ENCODE data around the gene ECE1.

GRCh38 chr1:21289700-21290545 lies at the start of gene ECE1:
- TF ChIP-seq SPI1 (IDR thresholded peaks at IDR 0.05; ENCODE audit: borderline replicate concordance, low read depth), result peak; percentile 55; the same call in 1 of the 2 replicates
- no peak for TF ChIP-seq CTCF (IDR thresholded peaks at IDR 0.05; ENCODE audit: insufficient read depth, low read length)
- no peak for TF ChIP-seq GABPA (IDR thresholded peaks at IDR 0.05; ENCODE audit: low read depth)
- no peak for TF ChIP-seq POLR2AphosphoS5 (IDR thresholded peaks at IDR 0.05; ENCODE audit: low read depth)
- TF ChIP-seq REST (IDR thresholded peaks at IDR 0.05; ENCODE audit: insufficient replicate concordance, low read depth), result no peak

All from HL-60 (cell line).